ENCODE measurements around the gene SVIP. TPM values are rescaled to one million over a fixed set of nuclear protein-coding genes. Genes with fewer than 3 reads are reported as not detected.

SVIP gene
- total and polyA plus RNA-seq, 4 donors = 2.7 to 7.2 (median 4.8) TPM

GRCh38 chr11:22807391-22807790, 22.2 kb downstream of the SVIP start:
- Histone ChIP-seq H3K4me3 (ENCODE audit: low read depth in 1 of 3, low read length in 3 of 3) (no peak overlapping the region), H3K27me3 (ENCODE audit: control insufficient read depth in 4 of 4, insufficient read depth in 4 of 4, low read length in 3 of 4) (no peaks in the 10 kb centered on the region), H3K4me1 (ENCODE audit: control insufficient read depth in 4 of 4, insufficient read depth in 4 of 4, low read length in 3 of 4) (peaks cover 2 to 13% (median 7%) of the 10 kb centered on the region in 4 donors), H3K27ac (ENCODE audit: low read depth in 1 of 2, low read length in 2 of 2) (no peak overlapping the region), H3K9me3 (ENCODE audit: control insufficient read depth in 4 of 4, low read length in 3 of 4) (no peaks in the 10 kb centered on the region), H3K9ac (ENCODE audit: low read depth in 1 of 2, low read length in 2 of 2) (no peak overlapping the region), H3K36me3 (ENCODE audit: control insufficient read depth in 4 of 4, insufficient read depth in 3 of 4, low read depth in 1 of 4, low read length in 3 of 4) (peaks cover under 1 to 8% (median 3%) of the 10 kb centered on the region in 4 donors)
- WGBS = 51% methylated on average over 2 of the region's 2 CpGs
- TF ChIP-seq ZBTB33 (IDR thresholded peaks at IDR 0.05) = peak; percentile 11
- TF ChIP-seq CTCF (IDR thresholded peaks at IDR 0.05; ENCODE audit: low read depth, low read length, missing input control) = no peak
- TF ChIP-seq HNF4A (conservative IDR thresholded peaks at IDR 0.05) = peak; percentile 67 to 85
- TF ChIP-seq GABPA (IDR thresholded peaks at IDR 0.05 in 1 of 2, conservative IDR thresholded peaks at IDR 0.05 in 1 of 2) = no peak
- no peak for TF ChIP-seq REST (IDR thresholded peaks at IDR 0.05)
- no peak for TF ChIP-seq TAF1 (conservative IDR thresholded peaks at IDR 0.05)
- TF ChIP-seq RAD21 (IDR thresholded peaks at IDR 0.05) = no peak
- no peak for DNase-seq (ENCODE audit: low spot score)

- TF ChIP-seq REST (IDR thresholded peaks at IDR 0.05) = no peak
- no peak for TF ChIP-seq FOXA2 (IDR thresholded peaks at IDR 0.05)
- TF ChIP-seq RXRA (IDR thresholded peaks at IDR 0.05) = no peak
- no peak for TF ChIP-seq RAD21 (IDR thresholded peaks at IDR 0.05)
- no peak for TF ChIP-seq FOXA1 (IDR thresholded peaks at IDR 0.05)
- DNase-seq (ENCODE audit: low spot score) = no peak
- no peaks in the 10 kb centered on the region for H3K9me3 ChIP-seq (ENCODE audit: control insufficient read depth in 4 of 4, low read length in 3 of 4)
- peaks cover 0 to 9% (median 4%) of the 10 kb centered on the region in 4 donors for H3K4me1 ChIP-seq (ENCODE audit: control insufficient read depth in 4 of 4, insufficient read depth in 4 of 4, low read length in 3 of 4)
- no peak overlapping the region for H3K4me3 ChIP-seq (ENCODE audit: low read depth in 1 of 3, low read length in 3 of 3)
- no peak overlapping the region for H3K9ac ChIP-seq (ENCODE audit: low read depth in 1 of 2, low read length in 2 of 2)
- WGBS = 82% methylated on average over 4 of the region's 4 CpGs
- no peaks in the 10 kb centered on the region for H3K36me3 ChIP-seq (ENCODE audit: control insufficient read depth in 4 of 4, insufficient read depth in 3 of 4, low read depth in 1 of 4, low read length in 3 of 4)
- H3K27ac ChIP-seq (ENCODE audit: low read depth in 1 of 2, low read length in 2 of 2) = no peak overlapping the region
- H3K27me3 ChIP-seq (ENCODE audit: control insufficient read depth in 4 of 4, insufficient read depth in 4 of 4, low read length in 3 of 4) = no peaks in the 10 kb centered on the region
Observed at GRCh38 chr11:22802861-22803260, 26.7 kb downstream of the SVIP start.
